ENCODE data around the gene SKAP1. TPM values are rescaled to one million over a fixed set of nuclear protein-coding genes. Genes with fewer than 3 reads are reported as not detected.

The SKAP1 gene
- total RNA-seq, 4 donors from 2014 or later: 1.2 to 6.4 (median 4.9) TPM; not detected in 1

DNA sequence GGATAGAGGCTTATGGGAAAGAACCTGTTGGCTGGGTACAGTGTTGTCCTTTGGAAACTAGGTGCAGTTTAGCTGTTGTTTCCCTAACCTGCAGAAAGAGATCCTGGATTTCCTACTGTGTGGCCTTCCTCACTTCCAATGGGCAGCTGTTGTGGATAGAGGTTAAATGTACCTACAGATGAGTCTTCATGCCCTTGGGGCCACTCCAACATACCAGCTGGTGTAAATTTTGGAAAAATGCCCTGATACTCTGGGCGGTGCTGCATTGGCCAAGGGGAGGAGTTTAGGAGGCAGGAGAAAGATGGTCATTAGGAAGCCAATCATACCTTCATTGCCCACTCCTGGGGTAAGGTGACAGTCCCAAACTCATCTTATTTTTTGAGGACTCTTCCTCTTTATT lies 252.2 kb downstream of the SKAP1 start:
- H3K9me3 ChIP-seq: no peaks in the 10 kb centered on the region
- 50 to 81% methylated on average over 1 of the region's 1 CpG for WGBS, 2 donors (ENCODE audit: low coverage in 1 of 2)
- H3K4me1 ChIP-seq: peaks cover 0 to 6% (median 1%) of the 10 kb centered on the region in 4 donors
- H3K36me3 ChIP-seq: no peaks in the 10 kb centered on the region
- no peak overlapping the region for H3K4me3 ChIP-seq
- intact Hi-C loops (cut with DNase I; ENCODE audit: low total_unique reads) (no loop called here), in situ Hi-C loops (cut with MboI; ENCODE audit: low pct_ligation_motif_present in 1 of 4, low pct_unique_long_range_greater_than_20kb in 1 of 4, low sequenced_read_pairs in 3 of 4) (no loop called here)
- peaks cover 16% of the 10 kb centered on the region for H3K27me3 ChIP-seq
- no peak for DNase-seq
- no peak overlapping the region for H3K27ac ChIP-seq
- TF ChIP-seq EP300 (IDR thresholded peaks at IDR 0.05; ENCODE audit: low read depth) (no peak), POLR2A (IDR thresholded peaks at IDR 0.05) (no peak), POLR2AphosphoS5 (IDR thresholded peaks at IDR 0.05) (no peak)
- TF ChIP-seq, protein P1, sequence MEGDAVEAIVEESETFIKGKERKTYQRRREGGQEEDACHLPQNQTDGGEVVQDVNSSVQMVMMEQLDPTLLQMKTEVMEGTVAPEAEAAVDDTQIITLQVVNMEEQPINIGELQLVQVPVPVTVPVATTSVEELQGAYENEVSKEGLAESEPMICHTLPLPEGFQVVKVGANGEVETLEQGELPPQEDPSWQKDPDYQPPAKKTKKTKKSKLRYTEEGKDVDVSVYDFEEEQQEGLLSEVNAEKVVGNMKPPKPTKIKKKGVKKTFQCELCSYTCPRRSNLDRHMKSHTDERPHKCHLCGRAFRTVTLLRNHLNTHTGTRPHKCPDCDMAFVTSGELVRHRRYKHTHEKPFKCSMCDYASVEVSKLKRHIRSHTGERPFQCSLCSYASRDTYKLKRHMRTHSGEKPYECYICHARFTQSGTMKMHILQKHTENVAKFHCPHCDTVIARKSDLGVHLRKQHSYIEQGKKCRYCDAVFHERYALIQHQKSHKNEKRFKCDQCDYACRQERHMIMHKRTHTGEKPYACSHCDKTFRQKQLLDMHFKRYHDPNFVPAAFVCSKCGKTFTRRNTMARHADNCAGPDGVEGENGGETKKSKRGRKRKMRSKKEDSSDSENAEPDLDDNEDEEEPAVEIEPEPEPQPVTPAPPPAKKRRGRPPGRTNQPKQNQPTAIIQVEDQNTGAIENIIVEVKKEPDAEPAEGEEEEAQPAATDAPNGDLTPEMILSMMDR (IDR thresholded peaks at IDR 0.05): no peak

DNA sequence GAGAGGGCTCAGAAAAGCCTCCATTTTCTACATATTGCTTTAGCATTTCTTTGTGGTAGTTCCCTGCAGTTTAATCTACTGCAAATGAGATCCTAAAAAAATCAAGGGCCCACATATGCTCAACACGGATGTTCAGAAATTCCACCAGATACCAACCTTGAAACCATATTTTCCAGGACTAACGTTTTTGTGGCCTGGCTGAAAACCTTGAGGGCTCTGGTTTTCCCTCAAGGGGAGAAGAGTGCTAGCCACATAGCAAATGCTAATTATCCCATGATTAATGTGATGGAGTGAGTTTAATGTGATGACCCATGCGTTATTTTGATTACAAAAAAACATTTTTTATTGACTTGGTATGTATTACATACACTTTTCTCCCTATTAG lies 253.6 kb downstream of the SKAP1 start:
- peaks cover 13% of the 10 kb centered on the region for H3K27me3 ChIP-seq
- in situ Hi-C loops (cut with MboI; ENCODE audit: low pct_ligation_motif_present in 1 of 4, low pct_unique_long_range_greater_than_20kb in 1 of 4, low sequenced_read_pairs in 3 of 4) (no loop called here), intact Hi-C loops (cut with DNase I; ENCODE audit: low total_unique reads) (no loop called here)
- TF ChIP-seq, protein P1 (IDR thresholded peaks at IDR 0.05): no peak
- no peak for TF ChIP-seq EP300 (IDR thresholded peaks at IDR 0.05; ENCODE audit: low read depth)
- TF ChIP-seq POLR2AphosphoS5 (IDR thresholded peaks at IDR 0.05): no peak
- TF ChIP-seq POLR2A (IDR thresholded peaks at IDR 0.05): no peak
- peaks cover 0 to 5% (median 1%) of the 10 kb centered on the region in 4 donors for H3K4me1 ChIP-seq
- no peak overlapping the region for H3K27ac ChIP-seq
- DNase-seq: no peak
- H3K36me3 ChIP-seq: no peaks in the 10 kb centered on the region
- no peak overlapping the region for H3K4me3 ChIP-seq
- no peaks in the 10 kb centered on the region for H3K9me3 ChIP-seq
- 85 to 87% methylated on average over 2 to 3 of the region's 3 CpGs for WGBS, 2 donors (ENCODE audit: low coverage in 1 of 2)

DNA sequence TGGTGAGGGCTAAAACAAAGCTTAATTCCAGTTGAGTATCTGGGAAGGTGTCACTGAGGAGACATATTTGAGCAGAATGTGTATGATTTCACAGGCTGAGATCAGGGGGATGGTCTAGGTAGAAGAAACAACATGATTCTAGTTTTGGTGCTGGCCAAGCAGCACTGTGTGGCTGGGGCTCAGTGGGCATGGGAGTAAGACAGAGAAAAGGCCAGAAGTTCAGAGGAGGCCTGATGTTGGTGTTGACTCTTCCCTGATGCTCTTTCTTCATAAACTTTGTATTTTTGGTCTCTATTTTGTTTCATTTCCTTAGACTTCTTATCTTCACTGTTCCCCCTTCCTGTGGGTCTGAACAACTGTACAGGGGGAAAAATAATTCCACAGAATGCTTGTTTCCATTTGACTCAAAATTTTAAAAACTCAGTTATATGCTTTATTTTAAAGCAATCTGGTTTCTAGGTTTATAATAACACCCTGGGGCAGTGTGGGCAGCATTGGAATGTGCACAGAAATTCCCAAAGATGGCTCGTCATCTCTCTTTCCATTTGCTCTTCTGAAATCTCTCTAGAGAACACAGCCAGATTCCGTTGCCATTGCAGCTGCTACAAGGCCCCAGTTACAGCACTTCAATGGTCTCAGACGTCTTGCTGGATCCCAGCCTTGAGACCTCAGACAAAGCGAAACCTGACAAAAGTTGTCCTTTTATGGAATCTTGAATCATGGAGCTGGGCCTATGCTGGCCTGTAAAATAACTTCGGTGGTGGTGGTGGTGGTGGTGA lies 254.1 kb downstream of the SKAP1 start:
- Histone ChIP-seq H3K27ac (no peak overlapping the region), H3K4me3 (no peak overlapping the region), H3K36me3 (no peaks in the 10 kb centered on the region), H3K27me3 (peaks cover 12% of the 10 kb centered on the region), H3K4me1 (peaks cover 0 to 2% (median 0%) of the 10 kb centered on the region in 4 donors), H3K9me3 (no peaks in the 10 kb centered on the region)
- in situ Hi-C loops (cut with MboI; ENCODE audit: low pct_ligation_motif_present in 1 of 4, low pct_unique_long_range_greater_than_20kb in 1 of 4, low sequenced_read_pairs in 3 of 4) (no loop called here), intact Hi-C loops (cut with DNase I; ENCODE audit: low total_unique reads) (no loop called here)
- 90 to 93% methylated on average over 4 to 5 of the region's 5 CpGs for WGBS, 2 donors (ENCODE audit: low coverage in 1 of 2)
- no peak for TF ChIP-seq EP300 (IDR thresholded peaks at IDR 0.05; ENCODE audit: low read depth)
- TF ChIP-seq, protein P1 (IDR thresholded peaks at IDR 0.05): no peak
- no peak for DNase-seq

DNA sequence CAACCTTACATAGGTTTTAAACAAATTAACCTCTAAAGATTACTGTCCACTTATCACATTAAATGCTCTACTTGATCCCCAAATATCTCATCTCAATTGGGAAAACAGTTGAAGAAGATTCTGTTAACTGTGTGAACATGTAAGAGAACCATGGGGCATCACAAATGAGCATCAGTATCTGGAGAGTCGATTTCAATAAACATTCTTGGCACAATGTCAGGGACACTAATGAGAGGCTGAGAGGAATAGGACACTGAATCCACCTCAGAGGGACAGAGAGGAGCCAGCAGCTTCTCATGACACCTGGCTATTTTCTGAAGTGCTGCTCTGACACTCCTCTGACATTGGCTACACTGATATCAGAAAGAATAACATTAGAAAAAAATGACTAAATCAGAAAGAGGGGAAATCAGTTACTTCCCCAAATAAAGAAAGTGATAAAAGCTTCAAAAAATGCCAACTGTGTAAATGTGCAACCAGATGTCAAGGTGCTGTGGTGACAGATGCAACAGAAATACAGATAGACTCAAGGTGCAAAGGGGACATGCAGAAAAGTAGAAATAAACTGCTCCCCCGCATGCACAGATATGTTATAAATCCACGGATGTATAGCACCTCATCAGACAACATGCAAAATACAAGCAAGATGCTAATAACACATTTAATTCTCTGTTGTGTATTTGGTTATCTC lies 255.0 kb downstream of the SKAP1 start:
- peaks cover 3% of the 10 kb centered on the region for H3K27me3 ChIP-seq
- H3K4me1 ChIP-seq: peaks cover 0 to 2% (median 0%) of the 10 kb centered on the region in 4 donors
- intact Hi-C loops (cut with DNase I; ENCODE audit: low total_unique reads) (no loop called here), in situ Hi-C loops (cut with MboI; ENCODE audit: low pct_ligation_motif_present in 1 of 4, low pct_unique_long_range_greater_than_20kb in 1 of 4, low sequenced_read_pairs in 3 of 4) (no loop called here)
- no peak overlapping the region for H3K4me3 ChIP-seq
- TF ChIP-seq POLR2A (IDR thresholded peaks at IDR 0.05) (no peak), POLR2AphosphoS5 (IDR thresholded peaks at IDR 0.05) (no peak), EP300 (IDR thresholded peaks at IDR 0.05; ENCODE audit: low read depth) (no peak)
- TF ChIP-seq, protein P1 (IDR thresholded peaks at IDR 0.05): no peak
- H3K9me3 ChIP-seq: no peaks in the 10 kb centered on the region
- no peaks in the 10 kb centered on the region for H3K36me3 ChIP-seq
- WGBS, 2 donors (ENCODE audit: low coverage in 1 of 2): 76 to 80% methylated on average over 2 to 3 of the region's 3 CpGs
- no peak for DNase-seq
- H3K27ac ChIP-seq: no peak overlapping the region
